ENCODE data around the gene SUSD6.

Gene SUSD6

GRCh38 chr14:69615496-69616407 is 4.4 kb downstream of the SUSD6 start:
- peak in 26 of 42 donors; percentile 10 to 67 (median 34) for DNase-seq
- intact Hi-C loops (cut with DNase I) = no loop called here

DNA sequence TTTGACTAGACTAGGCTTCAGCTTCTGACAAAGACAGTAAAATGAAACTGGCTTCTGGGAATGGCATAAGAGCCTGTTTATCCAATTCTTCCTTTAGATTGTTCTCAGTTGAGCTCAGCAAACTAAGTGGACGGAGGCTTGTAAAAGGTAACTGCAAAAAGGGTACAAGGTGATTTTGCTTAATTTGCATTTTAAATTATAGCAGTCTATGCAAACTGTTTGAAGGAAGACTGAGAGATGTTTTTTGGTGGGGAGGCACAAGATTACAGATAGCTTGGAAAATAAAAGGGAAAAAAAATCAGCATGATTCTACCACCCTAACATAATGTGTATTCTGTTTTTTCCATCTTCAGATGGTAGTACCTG is 5.0 kb downstream of the SUSD6 start:
- intact Hi-C loops (cut with DNase I) = no loop called here
- no peak for DNase-seq

GRCh38 chr14:69617796-69618195 is 6.4 kb downstream of the SUSD6 start:
- DNase-seq = no peak
- intact Hi-C loops (cut with DNase I) = no loop called here

- DNase-seq = no peak
- intact Hi-C loops (cut with DNase I) = no loop called here
Measured at GRCh38 chr14:69619012-69619411, 7.6 kb downstream of the SUSD6 start.

GRCh38 chr14:69620211-69620611 is 8.8 kb downstream of the SUSD6 start:
- intact Hi-C loops (cut with DNase I) = no loop called here
- DNase-seq = peak in 1 of 42 donors; percentile 35

DNA sequence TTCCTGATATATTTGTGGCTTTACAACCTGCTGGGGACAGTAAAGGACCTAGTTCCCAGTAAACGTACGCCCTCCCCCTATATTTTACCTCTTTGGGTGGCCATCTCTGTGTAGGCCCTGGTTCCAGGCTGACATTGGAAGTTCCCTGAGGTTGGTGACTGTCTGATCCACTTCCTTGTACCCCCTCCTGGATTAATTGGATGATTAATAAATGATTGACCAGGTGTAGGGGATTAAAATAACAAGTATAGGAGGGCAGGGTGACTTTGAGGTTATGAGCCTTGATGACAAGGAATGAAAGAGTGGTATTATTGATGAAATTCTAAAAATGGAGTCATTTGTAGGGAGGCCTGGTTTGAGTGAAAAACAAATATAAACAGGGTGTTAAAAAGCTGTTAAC is 9.6 kb downstream of the SUSD6 start:
- DNase-seq = no peak
- intact Hi-C loops (cut with DNase I) = no loop called here

DNA sequence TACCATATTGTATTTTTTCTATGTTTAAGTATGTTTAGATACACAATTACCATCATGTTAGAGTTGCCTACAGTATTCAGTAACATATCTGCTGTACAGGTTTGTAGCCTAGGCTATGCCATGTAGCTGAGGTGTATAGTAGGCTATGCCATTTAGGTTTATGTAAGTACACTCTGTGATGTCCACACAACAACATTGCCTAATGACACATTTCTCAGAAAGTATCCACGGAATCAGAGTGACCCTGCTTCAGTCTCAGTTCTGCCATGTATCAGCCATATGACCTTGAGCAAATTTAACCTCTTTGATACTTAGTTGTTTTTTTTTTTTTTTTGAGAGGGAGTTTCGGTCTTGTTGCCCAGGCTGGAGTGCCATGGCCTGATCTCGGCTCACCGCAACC is 12.7 kb downstream of the SUSD6 start:
- intact Hi-C loops (cut with DNase I) = no loop called here

GRCh38 chr14:69625299-69626131 is 14.1 kb downstream of the SUSD6 start:
- intact Hi-C loops (cut with DNase I) = no loop called here
- DNase-seq = peak in 41 of 42 donors; percentile 16 to 74 (median 50)

More for the DNA sequence above, 12.7 kb downstream of the SUSD6 start:
- no peak for DNase-seq

DNA sequence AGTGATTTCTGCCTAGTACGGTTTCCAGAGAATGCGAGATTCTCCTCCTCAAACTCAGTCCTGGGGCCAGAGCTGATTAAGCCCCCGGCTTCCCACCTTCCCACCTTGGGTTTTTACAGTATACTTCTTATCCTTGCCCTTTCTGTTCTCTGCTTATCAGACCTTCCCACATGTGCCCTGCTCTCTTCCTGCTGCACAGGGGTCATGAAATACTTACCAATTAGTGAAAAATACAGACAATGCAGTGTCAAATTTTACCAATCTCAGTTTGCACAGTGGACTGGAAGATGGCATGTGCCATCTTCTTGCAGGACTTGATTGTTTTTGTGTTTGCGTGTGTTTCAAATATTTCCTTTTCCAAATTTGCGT is 14.7 kb downstream of the SUSD6 start:
- DNase-seq = no peak
- intact Hi-C loops (cut with DNase I) = no loop called here

GRCh38 chr14:69629225-69630127 is 18.1 kb downstream of the SUSD6 start:
- intact Hi-C loops (cut with DNase I) = no loop called here
- no peak for DNase-seq

DNA sequence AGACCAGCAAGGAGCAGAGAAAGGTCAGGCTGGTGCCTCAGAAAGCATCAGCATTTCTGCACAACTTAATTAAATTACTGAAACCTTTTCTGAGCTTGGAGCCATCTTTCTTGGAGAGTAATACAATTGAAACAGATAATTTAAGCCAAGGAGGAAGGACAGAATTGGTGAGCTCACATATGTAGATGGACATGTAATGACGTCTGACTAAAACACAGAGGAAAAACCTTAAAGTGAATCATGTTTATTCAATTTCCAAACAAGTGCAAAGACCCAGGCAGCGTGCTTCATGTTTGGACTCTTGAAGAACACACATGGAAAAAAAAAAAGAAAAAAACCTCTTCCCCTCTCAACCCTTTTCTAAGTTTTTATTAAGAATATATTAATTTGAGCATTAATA is 19.0 kb downstream of the SUSD6 start:
- intact Hi-C loops (cut with DNase I) = no loop called here
- no peak for DNase-seq

- intact Hi-C loops (cut with DNase I) = no loop called here
- DNase-seq = no peak
Measured at GRCh38 chr14:69631509-69631908, 20.1 kb downstream of the SUSD6 start.

DNA sequence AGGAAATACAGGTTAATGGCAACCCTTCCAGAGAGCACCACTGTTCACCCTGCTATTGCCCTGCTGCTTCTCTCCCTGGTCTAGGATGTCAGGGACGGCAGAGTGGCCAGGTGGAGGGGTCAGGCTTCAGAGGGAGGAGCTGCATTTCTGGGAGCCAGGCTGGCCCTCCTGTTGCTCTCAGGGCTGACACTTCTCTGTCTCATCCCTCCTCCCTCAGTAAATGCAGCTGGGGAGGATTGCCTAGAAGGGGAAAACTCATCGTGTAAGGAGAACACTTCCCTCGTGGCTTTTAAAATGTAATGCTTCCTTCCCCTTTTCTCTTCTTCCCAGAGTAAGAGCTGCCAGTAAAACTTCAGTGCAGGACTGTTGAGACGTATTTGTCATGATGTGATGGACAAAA is 20.8 kb downstream of the SUSD6 start:
- no peak for DNase-seq
- intact Hi-C loops (cut with DNase I) = no loop called here

GRCh38 chr14:69632593-69633151 is 21.3 kb downstream of the SUSD6 start:
- DNase-seq = no peak

GRCh38 chr14:69633238-69633637 is 21.8 kb downstream of the SUSD6 start:
- DNase-seq = no peak
- intact Hi-C loops (cut with DNase I) = no loop called here

More at GRCh38 chr14:69632593-69633151, 21.3 kb downstream of the SUSD6 start:
- intact Hi-C loops (cut with DNase I) = no loop called here

DNA sequence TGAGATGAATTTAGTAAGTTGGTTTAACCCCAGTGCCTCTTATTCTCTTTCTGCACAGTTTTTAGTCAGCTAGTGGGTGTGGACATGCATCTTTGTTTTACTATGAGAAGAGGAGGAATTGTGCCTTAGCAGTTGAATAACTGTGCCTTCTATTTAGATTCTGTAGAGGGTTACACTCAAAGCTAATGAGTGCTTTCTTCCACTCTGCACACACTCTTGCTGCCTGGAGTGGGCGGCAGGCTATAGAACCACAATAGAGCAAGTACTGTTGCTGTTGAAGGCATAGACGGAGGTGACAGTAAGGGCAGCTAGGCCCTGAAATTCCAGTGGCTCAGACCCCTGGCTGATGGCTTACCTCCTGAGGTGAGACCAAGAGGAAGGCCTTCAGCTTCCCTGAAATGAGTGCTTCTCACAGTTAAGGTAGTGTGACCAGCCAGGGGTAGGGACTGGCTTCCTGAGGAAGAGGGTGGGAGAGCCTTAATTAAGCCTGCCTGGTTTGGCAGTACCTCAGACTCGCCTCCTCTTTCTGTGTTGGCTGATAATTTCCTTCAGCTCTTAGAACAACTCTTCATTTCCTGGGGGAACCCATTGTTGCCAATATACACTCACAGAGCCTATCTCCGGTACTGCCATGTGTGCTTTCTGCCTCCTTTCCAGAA is 24.7 kb downstream of the SUSD6 start:
- intact Hi-C loops (cut with DNase I) = no loop called here
- DNase-seq = no peak

- intact Hi-C loops (cut with DNase I) = no loop called here
- DNase-seq = no peak
Measured at GRCh38 chr14:69636718-69637480, 25.5 kb downstream of the SUSD6 start.

Measured in head of caudate nucleus (tissue), 42 donors.